IPS-NIHi7 (cell line): ENCODE results near the gene TRIM66.

Source experiments
- DNase-seq: peaks from one replicate; pipeline ENCODE4 v3.0.0; 2012; ENCODE audit warnings: mixed read lengths; ENCODE audit errors: extremely low spot score

The TRIM66 gene, protein sequence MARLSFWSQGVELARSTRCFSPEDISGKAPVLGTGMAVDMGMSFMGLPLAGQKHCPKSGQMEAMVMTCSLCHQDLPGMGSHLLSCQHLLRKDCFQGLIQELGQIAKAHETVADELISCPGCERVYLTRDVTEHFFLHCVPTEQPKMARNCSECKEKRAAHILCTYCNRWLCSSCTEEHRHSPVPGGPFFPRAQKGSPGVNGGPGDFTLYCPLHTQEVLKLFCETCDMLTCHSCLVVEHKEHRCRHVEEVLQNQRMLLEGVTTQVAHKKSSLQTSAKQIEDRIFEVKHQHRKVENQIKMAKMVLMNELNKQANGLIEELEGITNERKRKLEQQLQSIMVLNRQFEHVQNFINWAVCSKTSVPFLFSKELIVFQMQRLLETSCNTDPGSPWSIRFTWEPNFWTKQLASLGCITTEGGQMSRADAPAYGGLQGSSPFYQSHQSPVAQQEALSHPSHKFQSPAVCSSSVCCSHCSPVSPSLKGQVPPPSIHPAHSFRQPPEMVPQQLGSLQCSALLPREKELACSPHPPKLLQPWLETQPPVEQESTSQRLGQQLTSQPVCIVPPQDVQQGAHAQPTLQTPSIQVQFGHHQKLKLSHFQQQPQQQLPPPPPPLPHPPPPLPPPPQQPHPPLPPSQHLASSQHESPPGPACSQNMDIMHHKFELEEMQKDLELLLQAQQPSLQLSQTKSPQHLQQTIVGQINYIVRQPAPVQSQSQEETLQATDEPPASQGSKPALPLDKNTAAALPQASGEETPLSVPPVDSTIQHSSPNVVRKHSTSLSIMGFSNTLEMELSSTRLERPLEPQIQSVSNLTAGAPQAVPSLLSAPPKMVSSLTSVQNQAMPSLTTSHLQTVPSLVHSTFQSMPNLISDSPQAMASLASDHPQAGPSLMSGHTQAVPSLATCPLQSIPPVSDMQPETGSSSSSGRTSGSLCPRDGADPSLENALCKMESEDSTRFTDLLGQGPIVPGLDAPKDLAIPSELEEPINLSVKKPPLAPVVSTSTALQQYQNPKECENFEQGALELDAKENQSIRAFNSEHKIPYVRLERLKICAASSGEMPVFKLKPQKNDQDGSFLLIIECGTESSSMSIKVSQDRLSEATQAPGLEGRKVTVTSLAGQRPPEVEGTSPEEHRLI (N-terminal part only)

DNA sequence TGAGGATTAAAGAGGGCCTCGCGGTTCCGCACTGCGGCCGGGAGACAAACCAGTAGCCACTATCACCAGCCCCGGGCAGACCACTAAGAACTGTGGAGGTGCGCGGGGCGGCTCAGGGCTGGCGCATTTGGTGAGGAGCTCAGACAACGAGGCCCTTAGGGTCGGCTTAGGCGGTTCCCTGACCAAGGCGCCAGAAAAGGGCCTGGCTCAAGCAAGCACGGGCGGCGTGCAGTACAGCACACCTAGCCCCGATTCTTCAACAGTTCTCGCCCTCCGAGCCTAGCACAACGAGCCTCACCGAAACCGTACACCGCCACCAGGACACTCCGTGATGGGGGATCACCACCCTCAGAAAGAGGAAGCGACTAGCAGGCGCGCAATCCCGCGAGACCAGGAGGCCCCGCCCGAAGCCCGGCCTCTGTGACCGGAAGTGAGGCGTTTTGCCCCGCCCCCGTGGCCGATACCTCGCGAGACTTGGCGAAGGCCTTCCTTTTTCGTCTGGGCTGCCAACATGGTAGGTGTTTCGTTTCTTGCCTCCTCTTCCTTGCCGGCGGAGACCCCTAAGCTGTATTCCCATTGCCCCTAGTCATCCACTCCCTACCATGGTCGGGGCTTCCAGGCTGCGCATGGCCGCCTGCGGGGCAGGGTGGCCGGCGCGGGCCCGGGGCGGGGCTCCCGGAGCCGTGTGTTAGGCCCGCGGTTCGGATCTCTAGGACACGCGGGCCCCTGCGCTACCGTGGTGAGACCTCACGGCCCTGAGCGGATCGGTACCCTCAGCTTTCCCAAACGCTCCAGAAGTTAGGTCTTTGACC, at the start of gene TRIM66, which contains the start of gene RPL27A:
Gene TRIM66, minus strand, starts transcription at position 363 of the 812 bp plus-strand sequence. CDS start 10,391 bp downstream, outside the sequence.
Gene RPL27A, plus strand, starts transcription at position 490 of the 812 bp plus-strand sequence. Its CDS starts 22 bp downstream, at position 512.
- DNase-seq, result peak; percentile 87

DNA sequence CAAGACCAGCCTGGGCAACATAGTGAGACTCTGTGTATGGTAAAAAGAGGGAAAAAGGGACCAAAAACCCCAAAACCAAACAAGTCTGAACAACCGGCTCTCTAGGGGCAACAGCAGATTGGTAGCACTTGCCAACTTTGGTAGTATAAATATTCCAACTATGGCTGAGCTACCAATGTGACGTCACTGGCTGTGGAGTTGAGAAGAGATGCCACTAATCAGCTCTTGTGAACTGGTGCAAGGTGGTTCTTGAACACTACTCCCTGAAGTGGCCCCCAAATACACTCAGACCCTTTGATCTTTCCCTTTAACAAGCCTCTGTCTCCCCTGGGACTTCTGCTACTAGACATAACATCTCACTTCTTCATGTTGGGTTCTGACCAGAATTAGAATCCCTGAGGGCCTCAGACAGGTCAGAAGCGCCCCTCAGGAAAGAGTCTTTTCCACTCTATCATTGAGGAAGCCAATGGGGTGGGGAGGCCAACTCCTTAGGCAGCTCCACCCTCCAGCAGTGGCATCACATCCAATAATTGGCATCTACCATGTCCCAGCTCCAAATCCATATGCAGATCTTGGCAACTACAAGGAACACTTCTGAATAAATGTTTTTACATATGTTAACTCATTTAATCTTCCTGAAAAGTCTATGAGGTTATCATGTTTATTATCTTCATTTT, 49.3 kb upstream of the TRIM66 start:
- DNase-seq, result no peak

GRCh38 chr11:8730697-8731020, 48.2 kb upstream of the TRIM66 start:
- no peak for DNase-seq

DNA sequence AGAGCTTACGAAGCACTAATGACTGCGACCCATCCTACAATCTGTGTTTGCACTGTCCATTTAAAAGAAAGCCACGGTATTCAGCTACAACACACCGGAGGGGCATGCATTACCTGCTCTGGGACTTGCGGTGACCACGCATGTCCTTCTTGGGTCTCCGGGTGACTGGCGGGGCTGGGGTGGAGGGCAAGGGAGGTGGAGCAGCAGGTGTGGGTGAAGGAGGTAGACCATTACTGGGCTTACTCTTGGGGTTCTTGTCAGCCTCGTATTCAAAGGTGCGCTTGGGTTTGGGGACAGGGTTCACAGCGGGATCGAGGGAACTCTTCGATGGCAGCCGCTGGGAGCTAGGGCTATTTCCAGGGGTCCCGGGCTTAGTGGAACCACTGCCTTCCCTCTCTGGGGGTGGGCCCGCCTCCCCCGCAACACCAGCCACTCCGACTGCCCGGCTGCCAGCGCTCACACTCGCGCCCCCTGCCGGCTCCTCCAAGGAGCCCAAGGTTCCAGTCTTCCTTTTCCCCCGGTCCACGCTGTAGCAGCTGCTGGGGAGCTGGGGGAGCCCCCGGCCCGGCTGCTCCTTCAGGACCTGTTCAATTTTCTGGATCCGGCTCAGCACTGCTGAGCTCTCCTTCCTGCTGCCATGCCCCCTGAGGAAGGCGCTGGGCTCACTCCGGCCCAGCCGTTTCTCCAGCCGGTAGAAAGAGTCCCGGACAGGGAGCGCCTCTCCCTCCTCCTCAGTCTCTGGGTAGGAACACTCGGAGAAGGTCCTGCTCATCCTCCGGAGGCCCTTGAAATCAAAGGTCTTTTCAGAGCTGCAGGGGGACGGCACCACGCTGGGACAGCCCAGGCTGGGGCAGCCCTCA, 47.6 kb upstream of the TRIM66 start:
- DNase-seq, result no peak

- no peak for DNase-seq
Observed at GRCh38 chr11:8729067-8729466, 46.6 kb upstream of the TRIM66 start.

- DNase-seq, result no peak
Observed at GRCh38 chr11:8728563-8728962, 46.1 kb upstream of the TRIM66 start.

- DNase-seq, result no peak
Observed at GRCh38 chr11:8726395-8726794, 43.9 kb upstream of the TRIM66 start.

DNA sequence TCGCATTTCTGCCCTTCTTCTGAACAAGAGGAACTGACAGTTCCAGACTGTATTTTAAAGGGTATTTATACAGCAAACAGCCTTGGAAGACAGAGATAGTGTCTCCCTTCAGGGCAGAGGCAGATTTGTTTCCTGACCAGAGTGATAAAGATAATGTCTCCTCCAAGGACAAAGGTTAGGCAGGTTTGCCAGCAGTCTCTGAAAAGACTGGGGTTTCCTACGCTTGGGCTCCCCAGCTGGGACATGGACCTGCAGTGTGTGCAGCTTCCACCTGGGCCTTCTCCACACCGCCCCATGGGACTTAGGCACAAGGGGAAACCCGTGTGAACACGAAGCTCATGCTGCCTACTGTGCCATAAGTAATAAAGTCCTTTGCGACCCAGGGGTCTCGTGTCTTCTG, 42.2 kb upstream of the TRIM66 start:
- DNase-seq, result no peak

DNA sequence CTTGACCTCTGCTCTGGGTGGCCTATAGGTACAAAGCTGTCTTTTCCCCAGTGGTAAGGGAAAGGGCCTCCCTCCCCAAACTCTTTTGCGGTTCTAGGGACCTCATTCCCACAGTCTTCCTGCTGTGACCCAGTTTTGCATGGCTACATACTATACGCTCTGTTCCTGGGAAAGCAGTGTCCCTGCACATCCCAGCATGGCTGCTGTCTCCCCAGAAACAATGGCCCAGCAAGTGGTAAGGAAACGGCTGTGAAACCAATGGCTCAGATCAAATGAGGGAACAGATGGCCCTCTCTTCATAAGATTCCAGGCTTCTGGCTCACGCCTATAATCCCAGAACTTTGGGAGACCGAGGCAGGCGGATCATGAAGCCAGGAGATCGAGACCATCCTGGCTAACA, 41.2 kb upstream of the TRIM66 start:
- DNase-seq, result no peak

- DNase-seq, result no peak
Observed at GRCh38 chr11:8722809-8723208, 40.3 kb upstream of the TRIM66 start.

DNA sequence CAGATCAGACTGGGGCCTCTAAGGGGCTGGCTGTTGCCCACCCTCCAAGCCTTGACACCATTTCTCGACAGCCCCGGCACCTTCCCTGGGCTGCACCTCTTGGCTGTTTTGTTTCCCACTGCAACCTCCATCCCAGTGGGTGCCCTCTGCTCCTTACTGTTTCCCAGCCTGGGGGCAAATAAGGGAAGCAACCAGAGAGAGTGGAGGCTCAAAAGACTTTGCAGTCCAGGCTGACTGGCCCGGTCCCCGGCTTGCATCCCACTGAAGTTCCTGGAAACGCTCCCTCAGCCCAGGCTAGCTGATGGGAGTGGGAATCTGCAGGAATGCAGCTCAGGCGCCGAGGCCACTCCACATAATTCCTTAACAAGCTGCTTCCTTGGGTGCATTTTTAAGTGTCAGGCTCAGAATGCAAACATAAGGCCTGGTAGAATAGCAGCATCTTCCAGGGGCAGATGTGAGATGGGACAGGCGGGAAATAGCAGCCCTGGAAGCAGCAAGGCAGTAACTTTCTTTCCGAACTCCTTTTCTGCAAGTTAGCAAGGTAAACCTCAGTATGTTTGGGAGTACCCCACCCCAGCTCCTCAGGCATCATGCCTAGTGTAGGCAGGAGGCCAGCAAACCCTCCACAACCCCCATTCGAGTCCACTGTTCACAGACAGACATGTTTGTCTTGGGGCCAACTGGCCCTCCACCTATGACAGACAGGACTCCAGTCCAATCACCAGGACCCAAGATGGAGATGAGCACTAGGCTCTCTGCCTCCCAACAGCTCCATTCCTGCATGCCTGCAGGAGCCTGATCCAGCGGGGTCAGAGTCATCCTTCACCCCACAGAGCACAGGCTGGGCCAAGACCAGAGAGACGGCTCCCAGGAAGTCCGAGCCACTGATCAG, 39.4 kb upstream of the TRIM66 start:
- DNase-seq, result no peak

- DNase-seq, result peak; percentile 39
Observed at GRCh38 chr11:8720868-8721608, 38.6 kb upstream of the TRIM66 start.

GRCh38 chr11:8720352-8720751, 37.9 kb upstream of the TRIM66 start:
- DNase-seq, result no peak

DNA sequence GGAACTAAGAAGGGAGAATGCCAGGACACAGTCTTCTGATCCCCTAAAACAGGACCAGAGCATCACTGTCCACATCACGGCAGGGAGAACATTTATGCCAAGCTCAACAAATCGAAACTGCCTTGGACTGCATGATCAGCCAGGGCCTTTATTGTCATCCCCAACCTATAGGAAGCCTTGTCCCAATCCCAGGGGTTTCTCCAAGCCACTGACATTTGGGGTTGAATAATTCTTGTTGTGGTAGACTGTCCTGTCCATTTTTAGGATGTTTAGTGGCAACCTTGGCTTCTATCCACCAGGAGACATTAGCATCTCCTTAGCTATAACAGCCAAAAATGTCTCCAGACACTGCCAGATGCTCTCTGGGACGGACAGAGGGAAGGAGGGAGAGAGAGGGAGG, 37.3 kb upstream of the TRIM66 start:
- DNase-seq, result no peak

DNA sequence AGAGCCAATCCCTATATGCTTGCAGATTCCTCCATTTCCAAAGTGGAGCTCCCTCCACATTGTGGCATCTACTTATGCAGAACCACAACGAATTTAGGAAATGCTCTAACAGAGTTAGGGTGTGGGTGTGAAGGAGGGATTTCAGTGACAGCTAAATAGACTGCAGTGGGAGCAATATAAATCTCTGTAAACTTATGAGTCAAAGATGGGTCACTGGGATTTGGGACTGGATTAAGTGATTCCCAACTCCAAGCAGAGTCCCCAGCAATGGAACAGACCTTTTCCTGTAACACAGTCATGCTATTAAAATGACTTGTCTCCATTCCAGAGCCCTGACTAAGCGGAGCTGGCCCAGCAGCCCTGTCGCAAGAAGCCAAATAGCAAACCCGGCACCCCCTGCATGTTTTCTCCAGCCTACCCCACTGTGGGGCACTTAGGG, 36.8 kb upstream of the TRIM66 start:
- no peak for DNase-seq

DNA sequence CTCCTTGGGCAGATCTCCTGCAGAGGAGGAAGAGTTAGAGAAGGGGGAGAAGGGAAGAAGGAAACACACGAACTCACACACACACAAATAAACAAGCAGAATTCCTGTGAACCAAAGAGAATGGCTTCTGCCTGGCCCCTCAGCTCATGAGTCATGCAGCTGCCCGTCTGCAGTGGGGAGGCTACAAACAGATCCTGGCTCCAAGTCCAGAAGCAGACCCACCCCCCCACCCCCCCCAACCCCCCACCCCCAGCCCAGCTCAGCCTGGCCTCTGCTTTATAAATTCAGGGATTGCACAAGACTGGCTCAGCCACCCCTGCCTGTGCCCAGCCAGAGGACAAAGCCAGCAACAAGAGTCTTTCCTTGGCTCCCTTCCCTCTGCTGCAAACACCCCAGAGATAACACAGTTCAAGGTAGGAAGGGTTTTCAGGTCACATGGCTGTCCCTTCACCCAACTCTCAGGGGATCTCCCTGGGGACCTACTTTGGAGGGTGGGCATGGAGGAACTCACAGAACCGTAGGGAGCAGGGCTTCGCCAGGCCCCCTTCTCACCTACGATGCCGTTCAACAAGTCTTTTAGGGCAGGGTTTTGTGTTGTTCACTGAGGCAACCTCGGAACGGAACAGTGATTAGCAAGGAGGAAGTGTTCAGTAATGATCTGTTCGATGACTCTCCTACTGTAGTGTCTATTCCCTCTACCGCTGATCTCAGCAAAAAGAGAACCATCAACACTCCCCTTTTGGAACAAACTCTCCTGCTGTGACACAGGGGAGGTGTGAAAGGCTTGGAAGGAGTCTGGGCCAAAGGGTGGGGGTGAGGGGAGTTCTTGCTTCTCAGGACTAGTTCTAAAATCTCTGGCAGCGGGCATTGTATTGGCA, 35.6 kb upstream of the TRIM66 start:
- DNase-seq, result peak; percentile 52

DNA sequence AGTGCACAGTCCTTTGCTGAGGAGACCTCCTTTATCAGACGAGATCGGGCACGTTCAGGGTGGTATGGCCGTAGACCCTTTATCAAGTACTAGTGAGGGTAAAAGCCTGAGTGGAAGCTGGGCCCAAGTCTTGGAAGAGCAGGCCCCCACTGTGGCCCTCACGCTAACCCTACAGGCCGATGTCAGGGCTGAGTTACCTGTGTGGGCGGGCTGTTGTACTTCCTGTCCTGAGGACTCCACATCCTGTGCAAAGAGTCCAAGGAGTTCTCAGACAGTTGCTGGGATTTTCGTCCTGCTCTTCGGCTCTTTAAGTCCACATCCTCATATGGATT, 35.0 kb upstream of the TRIM66 start:
- DNase-seq, result no peak
